Measurements from ENCODE around the gene JAKMIP2.

The JAKMIP2 gene

GRCh38 chr5:147786142-147786541, 3.6 kb upstream of the JAKMIP2 start:
- DNase-seq, result no peak

DNA sequence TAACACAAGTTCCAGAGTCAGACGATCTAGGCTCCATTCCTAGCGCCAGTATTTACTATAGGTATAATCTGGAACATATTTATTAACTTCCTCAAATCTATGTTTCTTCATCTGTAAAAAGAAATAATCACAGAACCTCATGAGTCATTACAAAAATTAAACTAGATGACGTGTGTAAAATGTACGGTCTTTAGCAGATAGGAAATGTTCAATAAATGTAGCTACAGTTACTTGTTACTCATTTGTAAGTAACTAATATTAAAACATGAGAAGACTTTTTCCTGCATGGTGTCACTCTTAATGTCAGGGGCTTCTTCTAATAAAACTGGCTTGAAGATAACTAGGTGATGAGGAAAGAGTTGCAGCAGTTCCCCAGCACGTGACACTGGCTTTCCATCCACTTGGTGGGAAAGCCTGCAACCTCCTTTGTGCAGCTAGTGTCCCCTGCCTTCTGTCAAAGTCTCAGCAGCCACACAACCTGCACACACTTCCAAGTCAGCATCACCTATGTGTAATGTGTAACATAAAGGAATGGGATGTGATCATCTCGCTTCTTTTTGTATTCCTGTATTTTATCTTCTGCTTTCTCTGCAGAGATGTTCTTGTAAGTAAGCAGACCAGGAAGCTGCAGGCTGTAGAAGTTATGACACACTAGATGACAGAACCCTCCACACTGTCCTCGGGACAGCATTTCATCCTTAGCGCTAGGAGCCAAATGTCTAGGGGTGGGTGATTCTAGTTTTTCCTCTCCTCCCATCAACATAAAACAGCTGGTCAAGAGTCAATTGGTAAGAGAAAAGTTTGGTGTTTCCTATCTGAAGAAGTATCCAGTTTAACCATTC, 1.8 kb upstream of the JAKMIP2 start:
- no peak for DNase-seq

DNA sequence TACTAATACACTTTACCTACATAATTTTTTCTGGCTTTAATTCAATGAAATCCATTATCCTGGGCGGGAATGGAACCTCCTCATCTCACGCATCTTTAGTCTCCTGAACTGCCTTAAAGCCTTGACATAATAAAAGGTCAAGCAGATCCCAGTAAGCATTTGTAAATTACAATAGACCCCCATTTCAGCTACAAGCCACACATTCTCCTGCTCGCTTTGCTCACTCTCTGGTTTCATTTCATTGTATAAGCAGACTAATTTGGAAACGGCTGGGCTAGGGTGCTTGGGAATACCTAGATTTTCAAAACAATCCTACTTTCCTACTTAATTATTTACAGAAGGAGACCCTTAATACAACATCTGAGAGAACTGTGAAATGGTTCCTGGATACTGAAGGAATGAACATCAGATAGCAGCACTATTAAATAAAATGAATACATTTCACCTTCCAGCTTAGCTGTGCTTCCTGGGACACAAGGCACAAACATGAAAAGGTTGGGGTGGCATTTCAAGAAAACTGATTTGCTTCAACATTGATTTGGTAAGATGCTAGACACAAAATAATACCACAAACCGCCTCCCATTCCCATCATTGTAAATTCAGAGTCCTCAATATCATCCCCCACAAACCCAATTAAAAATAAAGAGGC, 1.5 kb downstream of the JAKMIP2 start:
- no peak for DNase-seq

GRCh38 chr5:147779694-147780093, 2.8 kb downstream of the JAKMIP2 start:
- DNase-seq, result no peak

- DNase-seq, result no peak
Observed at GRCh38 chr5:147776989-147777388, 5.5 kb downstream of the JAKMIP2 start.

GRCh38 chr5:147773587-147773986, 8.9 kb downstream of the JAKMIP2 start:
- no peak for DNase-seq

- DNase-seq, result no peak
Observed at GRCh38 chr5:147773139-147773538, 9.4 kb downstream of the JAKMIP2 start.

- DNase-seq, result no peak
Observed at GRCh38 chr5:147767048-147767447, 15.5 kb downstream of the JAKMIP2 start.

- no peak for DNase-seq
Observed at GRCh38 chr5:147763791-147764525, 18.6 kb downstream of the JAKMIP2 start.

- DNase-seq, result no peak
Observed at GRCh38 chr5:147760086-147760875, 22.2 kb downstream of the JAKMIP2 start.

DNA sequence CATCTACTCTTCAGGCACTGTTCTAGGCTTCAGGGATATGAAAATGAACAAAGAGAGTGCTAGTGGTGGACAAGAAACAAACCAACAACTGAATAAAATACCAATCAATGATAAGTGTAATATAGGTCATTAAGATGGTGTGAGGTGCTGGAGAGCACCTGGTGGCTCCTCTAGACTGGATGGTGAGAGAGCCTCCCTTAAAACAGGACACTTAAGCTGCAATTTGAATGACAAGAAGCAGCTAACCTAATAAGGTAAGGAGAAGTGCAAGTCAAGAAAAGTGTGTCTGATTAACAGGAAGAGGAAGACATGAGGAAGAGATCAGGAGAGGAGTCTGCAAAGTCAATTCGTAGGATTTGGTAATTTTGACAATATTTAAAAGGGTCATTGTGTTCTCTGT, 23.1 kb downstream of the JAKMIP2 start:
- DNase-seq, result no peak

DNA sequence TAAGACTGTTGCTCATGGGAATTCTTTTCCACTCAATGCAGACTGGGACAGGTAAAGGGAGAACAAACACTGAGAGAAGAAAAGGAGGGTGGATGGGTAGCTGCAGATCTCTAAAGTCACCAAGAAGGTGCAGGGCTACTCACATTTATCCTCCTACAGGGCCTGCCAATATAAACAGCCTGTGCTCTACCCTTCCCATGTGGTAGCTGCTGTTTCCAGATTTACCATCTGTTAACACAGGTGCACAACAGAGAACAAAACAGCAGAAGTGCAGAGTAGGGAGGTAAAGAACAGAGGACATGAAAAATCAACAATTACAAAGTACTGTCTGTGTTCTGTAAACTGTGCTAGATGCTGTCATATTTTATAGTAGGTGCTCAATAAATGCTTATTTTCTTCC, 26.0 kb downstream of the JAKMIP2 start:
- no peak for DNase-seq

DNA sequence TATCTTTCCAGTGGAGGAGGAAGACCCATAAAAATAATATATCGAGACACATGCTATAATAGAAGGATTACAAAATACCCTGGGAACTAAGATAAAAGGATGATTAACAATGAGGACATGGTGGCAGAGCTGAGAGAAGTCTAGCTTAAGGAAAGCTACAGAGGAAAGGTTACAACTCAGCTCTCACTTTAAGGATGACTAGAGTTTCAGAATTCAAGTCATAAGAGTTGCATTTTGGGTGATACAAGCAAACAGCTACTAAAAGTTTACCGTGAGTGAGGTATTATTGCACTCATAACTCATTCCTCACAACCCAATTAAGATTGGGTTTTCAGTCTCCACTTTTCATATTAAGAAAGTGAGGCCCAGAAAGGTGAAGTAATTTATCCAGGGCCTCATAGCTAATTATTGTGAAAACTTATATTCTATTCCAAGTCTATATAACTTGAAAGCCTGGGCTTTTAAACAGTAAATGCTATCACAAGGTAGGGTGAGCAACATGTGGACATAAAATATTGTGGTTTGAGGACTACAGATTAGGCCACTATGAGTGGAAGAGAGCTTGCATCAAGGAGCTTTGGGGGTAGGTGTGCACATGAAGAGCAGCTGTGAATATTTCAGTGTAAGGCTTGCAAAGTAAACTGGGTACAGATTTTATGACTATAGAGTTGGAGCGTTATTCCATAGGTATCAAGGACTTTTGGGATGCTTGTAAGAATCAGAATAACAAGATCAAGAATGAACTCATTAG, 28.0 kb downstream of the JAKMIP2 start:
- DNase-seq, result no peak

GRCh38 chr5:147753765-147754164, 28.8 kb downstream of the JAKMIP2 start:
- DNase-seq, result no peak

- DNase-seq, result no peak
Observed at GRCh38 chr5:147752666-147753290, 29.8 kb downstream of the JAKMIP2 start.

DNA sequence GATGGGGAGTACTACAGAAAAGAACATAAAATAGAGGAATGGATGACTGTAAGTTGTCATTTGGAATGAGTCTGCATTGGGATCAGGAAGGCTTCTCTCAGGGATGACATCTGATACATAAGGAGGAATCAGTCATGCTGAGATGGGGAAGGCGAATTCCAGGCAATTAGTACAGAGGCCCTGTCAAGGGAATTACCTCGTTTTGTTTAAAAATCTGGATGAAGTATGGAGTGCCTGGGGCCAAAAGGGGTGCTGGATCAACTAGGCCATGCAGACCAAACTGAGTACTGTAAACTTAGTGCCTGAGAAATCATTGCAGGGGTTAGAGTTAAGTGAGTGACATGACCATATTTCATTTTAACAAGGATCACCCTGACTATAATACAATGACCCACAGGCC, 30.5 kb downstream of the JAKMIP2 start:
- no peak for DNase-seq

DNA sequence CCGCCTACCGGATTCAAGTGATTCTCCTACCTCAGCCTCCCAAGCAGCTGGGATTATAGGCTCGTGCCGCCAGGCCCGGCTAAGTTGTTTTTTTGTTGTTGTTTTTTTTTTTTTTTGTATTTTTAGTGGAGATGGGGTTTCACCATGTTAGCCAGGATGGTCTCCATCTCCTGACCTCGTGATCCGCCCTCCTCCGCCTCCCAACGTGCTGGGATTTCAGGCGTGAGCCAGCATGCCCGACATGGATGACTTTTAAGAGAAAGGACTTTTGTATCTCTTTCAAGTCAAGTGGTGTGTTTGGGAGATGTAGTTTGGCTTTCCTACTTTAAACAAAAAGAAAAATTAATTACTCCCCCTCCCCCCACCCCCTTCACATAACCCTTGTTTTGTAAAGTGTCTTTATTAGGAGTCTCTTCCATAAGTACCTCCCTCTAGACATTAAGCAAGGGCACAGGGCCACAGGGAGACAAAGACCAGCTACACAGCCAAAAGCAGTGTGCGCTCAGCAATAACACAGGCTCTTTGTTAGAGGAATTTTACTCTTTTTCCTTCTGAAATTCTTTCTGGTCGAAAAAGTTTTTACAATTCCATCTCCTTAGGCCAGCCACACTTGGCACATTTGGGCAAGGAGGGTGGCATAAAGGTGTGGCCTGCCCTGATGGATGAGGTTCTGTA, 31.2 kb downstream of the JAKMIP2 start:
- DNase-seq, result no peak

GRCh38 chr5:147750065-147750464, 32.5 kb downstream of the JAKMIP2 start:
- DNase-seq, result no peak

- DNase-seq, result no peak
Observed at GRCh38 chr5:147748590-147748989, 33.9 kb downstream of the JAKMIP2 start.

- no peak for DNase-seq
Observed at GRCh38 chr5:147746986-147747385, 35.5 kb downstream of the JAKMIP2 start.

Data from right hindlimb (tissue), 1 donor.